NOMO-1 treated with DMSO at 0.1 percent for 48 hours (cell line): ENCODE results near the gene VPS18.

Experiments
- DNase-seq: peaks from one replicate; lab custom pipeline; 2025; ENCODE audit not compliant: unreplicated experiment; lab: John Stamatoyannopoulos, UW

Gene VPS18

GRCh38 chr15:40900256-40901052 is 6.2 kb downstream of the VPS18 start:
- DNase-seq, result no peak

- DNase-seq, result no peak
Observed at GRCh38 chr15:40901053-40901443, 6.8 kb downstream of the VPS18 start.

GRCh38 chr15:40902605-40903561 is 8.6 kb downstream of the VPS18 start:
- peak; percentile 98 for DNase-seq

GRCh38 chr15:40904552-40905201 is 10.4 kb downstream of the VPS18 start:
- no peak for DNase-seq

GRCh38 chr15:40906091-40906990 is 12.1 kb downstream of the VPS18 start:
- DNase-seq, result peak; percentile 54

- no peak for DNase-seq
Observed at GRCh38 chr15:40906991-40907802, 12.9 kb downstream of the VPS18 start.

- no peak for DNase-seq
Observed at GRCh38 chr15:40908095-40908494, 13.8 kb downstream of the VPS18 start.

- peak; percentile 61 for DNase-seq
Observed at GRCh38 chr15:40909662-40910630, 15.7 kb downstream of the VPS18 start.

- no peak for DNase-seq
Observed at GRCh38 chr15:40911141-40911540, 16.9 kb downstream of the VPS18 start.

- no peak for DNase-seq
Observed at GRCh38 chr15:40911693-40912092, 17.4 kb downstream of the VPS18 start.

GRCh38 chr15:40912478-40912877 is 18.2 kb downstream of the VPS18 start:
- no peak for DNase-seq

- DNase-seq, result no peak
Observed at GRCh38 chr15:40914013-40914412, 19.8 kb downstream of the VPS18 start.

- no peak for DNase-seq
Observed at GRCh38 chr15:40914486-40914885, 20.2 kb downstream of the VPS18 start.

GRCh38 chr15:40915116-40915661 is 20.9 kb downstream of the VPS18 start:
- DNase-seq, result no peak

GRCh38 chr15:40915679-40916078 is 21.4 kb downstream of the VPS18 start:
- DNase-seq, result no peak

- DNase-seq, result no peak
Observed at GRCh38 chr15:40917585-40917984, 23.3 kb downstream of the VPS18 start.

GRCh38 chr15:40918146-40918798 is 24.0 kb downstream of the VPS18 start:
- DNase-seq, result no peak
